Kidney (tissue), 14 donors: ENCODE results near the gene RERE. TPM values are rescaled to one million over a fixed set of nuclear protein-coding genes. Genes with fewer than 3 reads are reported as not detected.

Experiments
- DNase-seq, 5 donors: peaks; one replicate each; pipeline ENCODE4 v3.0.0-alpha.2; 2013 to 2020
- FAIRE-seq: peaks from 2 replicates; lab custom pipeline; 2012; peaks lifted over from hg19 to GRCh38; lab: Jason Lieb, UNC
- H3K27ac ChIP-seq, 2 donors: one replicate each; pipeline ENCODE4 v1.7.0; 2013; ENCODE audit warnings: low read depth in 2 of 2, low read length in 2 of 2, inconsistent platforms in 1 of 2
- H3K27me3 ChIP-seq: one replicate; pipeline ENCODE4 v1.7.1; 2013; ENCODE audit warnings: low read length, inconsistent platforms; ENCODE audit not compliant: control insufficient read depth, insufficient read depth
- H3K36me3 ChIP-seq, 3 donors: one replicate each; pipeline versions ENCODE4 v1.7.0 to v1.7.1; 2013; ENCODE audit warnings: low read length in 3 of 3, control low read depth in 1 of 3, inconsistent platforms in 1 of 3; ENCODE audit not compliant: insufficient read depth in 3 of 3, control insufficient read depth in 2 of 3
- H3K4me1 ChIP-seq, 3 donors: one replicate each; pipeline versions ENCODE4 v1.7.0 to v1.7.1; 2013; ENCODE audit warnings: low read length in 3 of 3, inconsistent platforms in 1 of 3, low read depth in 1 of 3; ENCODE audit not compliant: control insufficient read depth in 2 of 3, insufficient read depth in 2 of 3
- H3K4me3 ChIP-seq, 3 donors: one replicate each; pipeline versions ENCODE4 v1.7.0 to v1.8.1; 2013; ENCODE audit warnings: low read length in 3 of 3, control low read depth in 1 of 3, inconsistent platforms in 1 of 3
- H3K9ac ChIP-seq, 3 donors: one replicate each; pipeline versions ENCODE4 v1.7.0 to v1.7.1; 2013; ENCODE audit warnings: low read length in 3 of 3, control low read depth in 1 of 3, inconsistent platforms in 1 of 3
- H3K9me3 ChIP-seq, 3 donors: one replicate each; pipeline versions ENCODE4 v1.7.0 to v1.7.1; 2013; ENCODE audit warnings: low read length in 3 of 3, control low read depth in 1 of 3, inconsistent platforms in 1 of 3; ENCODE audit not compliant: control insufficient read depth in 2 of 3, insufficient read depth in 1 of 3
- CTCF ChIP-seq: IDR thresholded peaks from 3 replicates; pipeline ENCODE4 v1.5.1; 2012; ENCODE audit warnings: mild to moderate bottlenecking, moderate library complexity, borderline replicate concordance; ENCODE audit not compliant: insufficient read depth; ENCODE audit errors: extremely low read depth
- intact Hi-C: fragments of 100-400 bp; cut with DNase I; formaldehyde crosslinking; loops from one replicate; pipeline ENCODE4 v1.11.1; 2022
- polyA plus RNA-seq: library from polyadenylated mRNA; stranded (reverse); fragments of 350-450 nt; fragmentation: Illumina TruSeq; extraction: RNeasy Lipid Tissue Mini Kit (QIAGEN cat#74804); gene quantifications from one replicate; pipeline ENCODE4 v1.2.3, GENCODE V29; 2014; ENCODE audit warnings: low read depth, low replicate concordance; ENCODE audit not compliant: insufficient read depth
- total RNA-seq: library from RNA; stranded (reverse); fragmentation: NEBNext Ultra II Directional; extraction: Animal tissue kit (Norgen Biotek cat#: 25700); gene quantifications from one replicate; pipeline ENCODE4 v1.2.1, GENCODE V29; 2021
- donor health status: control.
- donor health status: control.
- donor health status: control.
- donor health status: control.
- donor health status: control.
- donor health status: DM: yes; HTN: yes; CAD: no.
- donor health status: Normal renal cell carcinoma (clear cell type).

The RERE gene
- total and polyA plus RNA-seq, 2 donors from 2014 or later, result 37.2 to 176 TPM

GRCh38 chr1:8687039-8687438 is 130.4 kb downstream of the RERE start:
- FAIRE-seq, result no peak
- Histone ChIP-seq H3K27me3 (no peaks in the 10 kb centered on the region), H3K9me3 (no peaks in the 10 kb centered on the region), H3K9ac (no peak overlapping the region), H3K4me3 (no peak overlapping the region), H3K27ac (peak overlapping the region in 1 of 2 donors; percentile 20), H3K4me1 (peaks cover 3 to 14% (median 6%) of the 10 kb centered on the region in 3 donors), H3K36me3 (no peaks in the 10 kb centered on the region)
- intact Hi-C loops, result no loop called here
- DNase-seq, result peak in 2 of 5 donors; percentile 38 to 60
- no peak for TF ChIP-seq CTCF

GRCh38 chr1:8685463-8685862 is 132.0 kb downstream of the RERE start:
- intact Hi-C loops, result no loop called here
- no peak overlapping the region for H3K27ac ChIP-seq
- TF ChIP-seq CTCF, result no peak

GRCh38 chr1:8684590-8684989 is 132.8 kb downstream of the RERE start:
- FAIRE-seq, result no peak
- Histone ChIP-seq H3K4me1 (peaks cover 3 to 23% (median 11%) of the 10 kb centered on the region in 3 donors), H3K9ac (no peak overlapping the region), H3K9me3 (no peaks in the 10 kb centered on the region), H3K27ac (no peak overlapping the region), H3K36me3 (no peaks in the 10 kb centered on the region), H3K4me3 (no peak overlapping the region), H3K27me3 (no peaks in the 10 kb centered on the region)
- no peak for TF ChIP-seq CTCF
- no peak for DNase-seq
- intact Hi-C loops, result no loop called here

More at GRCh38 chr1:8685463-8685862, 132.0 kb downstream of the RERE start:
- H3K4me1 ChIP-seq, result peaks cover 3 to 15% (median 6%) of the 10 kb centered on the region in 3 donors
- no peaks in the 10 kb centered on the region for H3K27me3 ChIP-seq
- no peak overlapping the region for H3K4me3 ChIP-seq
- H3K9ac ChIP-seq, result no peak overlapping the region
- no peaks in the 10 kb centered on the region for H3K36me3 ChIP-seq
- no peak for FAIRE-seq
- DNase-seq, result no peak
- no peaks in the 10 kb centered on the region for H3K9me3 ChIP-seq

GRCh38 chr1:8682573-8682972 is 134.9 kb downstream of the RERE start:
- H3K9ac ChIP-seq, result no peak overlapping the region
- no peaks in the 10 kb centered on the region for H3K9me3 ChIP-seq
- intact Hi-C loops, result no loop called here
- no peak for TF ChIP-seq CTCF
- H3K27ac ChIP-seq, result no peak overlapping the region
- H3K36me3 ChIP-seq, result no peaks in the 10 kb centered on the region
- H3K4me1 ChIP-seq, result peaks cover 3 to 28% (median 11%) of the 10 kb centered on the region in 3 donors
- DNase-seq (no peak), FAIRE-seq (no peak)
- no peak overlapping the region for H3K4me3 ChIP-seq
- no peaks in the 10 kb centered on the region for H3K27me3 ChIP-seq
